CD4-positive, alpha-beta T cell treated with Interleukin-2 at 100 ng/mL for 4 hours (primary cell): Measurements from ENCODE around the gene RPL27A.

Source experiments
- DNase-seq: peaks from one replicate; pipeline ENCODE4 v3.0.0-alpha.2; 2020; ENCODE audit warnings: low spot score

Gene RPL27A

DNA sequence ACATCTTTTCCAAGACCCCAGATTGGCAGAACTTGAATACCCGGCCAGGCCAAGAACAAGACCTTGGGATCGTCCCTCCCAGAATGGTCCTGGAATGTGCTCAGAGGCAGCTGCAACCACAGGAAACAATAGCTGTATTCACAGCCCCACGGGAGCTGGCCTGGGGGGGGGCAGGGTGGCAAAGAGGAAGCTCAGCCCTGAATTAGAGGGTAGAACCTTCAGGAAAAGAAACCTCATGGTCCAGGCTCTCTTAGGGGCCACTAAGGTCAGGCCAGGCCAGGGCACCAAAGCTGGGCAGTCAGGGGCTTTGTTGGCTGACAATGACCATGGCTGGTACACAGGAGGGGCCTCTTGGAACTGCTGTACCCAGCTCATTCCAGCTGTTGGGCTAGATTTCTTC, 17.3 kb downstream of the RPL27A start:
- no peak for DNase-seq

DNA sequence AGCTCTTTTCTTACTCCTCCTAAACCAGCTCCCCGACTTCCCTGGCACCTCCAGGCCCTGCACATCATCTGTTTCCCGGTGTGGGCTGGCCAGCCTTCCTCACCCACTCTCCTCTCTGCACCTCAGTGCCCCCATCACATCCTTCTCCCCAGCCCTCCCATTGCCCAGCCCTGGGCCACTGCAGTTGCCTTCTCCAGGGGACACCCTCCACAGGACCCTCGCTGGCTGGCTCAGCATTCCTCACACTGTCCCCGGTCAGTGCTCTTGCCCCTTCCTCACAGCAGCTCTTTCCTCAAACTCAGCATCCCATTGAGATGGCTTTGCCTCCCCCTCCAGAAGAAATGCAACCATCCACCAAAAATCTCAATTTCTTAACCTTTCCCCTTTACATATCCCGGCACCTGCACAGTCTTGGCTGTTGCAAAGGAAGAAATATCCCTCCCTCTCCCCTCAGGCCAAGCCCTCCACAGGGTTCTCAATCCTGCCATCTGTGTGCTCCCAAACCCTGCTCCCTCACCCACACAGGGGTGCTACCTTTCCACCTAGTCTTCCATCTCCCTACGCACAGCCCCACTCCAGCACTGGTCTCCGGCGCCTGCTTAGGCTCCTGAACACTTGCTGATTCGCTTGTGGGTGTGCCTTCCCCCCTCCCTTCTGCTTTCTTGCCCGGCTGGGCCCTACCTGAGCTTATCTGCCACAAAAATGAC, 19.5 kb downstream of the RPL27A start:
- DNase-seq, result no peak

DNA sequence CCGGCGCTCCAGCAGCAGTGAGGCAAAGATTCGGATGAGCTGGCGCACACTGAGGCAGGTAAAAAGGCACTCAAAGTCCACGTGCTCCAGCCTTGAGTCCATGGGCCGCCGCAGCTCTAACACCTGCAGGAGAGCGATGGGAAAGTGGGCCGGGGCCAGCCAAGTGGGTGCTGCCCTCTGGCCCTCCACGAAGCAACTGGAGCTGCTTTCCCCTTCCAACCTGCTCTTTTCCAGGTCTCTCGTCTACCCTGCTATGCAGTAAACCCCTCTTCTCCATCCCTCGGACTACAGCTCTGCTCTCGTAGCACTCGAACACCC, 20.0 kb downstream of the RPL27A start:
- DNase-seq, result no peak

GRCh38 chr11:8704136-8704535, 21.5 kb downstream of the RPL27A start:
- DNase-seq, result no peak

DNA sequence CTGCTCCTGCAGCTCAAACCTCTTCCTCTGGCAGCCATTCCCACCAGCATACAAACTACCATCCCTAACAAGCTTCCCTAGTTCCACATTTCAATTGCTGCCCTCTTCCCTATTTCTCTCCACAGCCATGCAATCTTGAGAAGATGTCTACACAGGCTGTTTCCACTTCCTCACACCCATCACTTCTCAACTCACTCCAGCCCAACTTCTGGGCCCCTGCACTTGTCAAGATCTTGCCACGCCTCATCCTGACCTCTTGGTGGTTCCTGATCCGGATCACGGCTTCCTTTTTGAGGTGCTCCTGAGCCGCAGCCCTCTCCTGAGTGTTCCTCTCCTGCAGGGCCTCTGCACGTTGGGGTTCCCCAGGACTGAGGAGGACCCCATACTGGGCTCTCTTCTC, 22.6 kb downstream of the RPL27A start:
- DNase-seq, result no peak

GRCh38 chr11:8706673-8707432, 24.3 kb downstream of the RPL27A start:
- no peak for DNase-seq

DNA sequence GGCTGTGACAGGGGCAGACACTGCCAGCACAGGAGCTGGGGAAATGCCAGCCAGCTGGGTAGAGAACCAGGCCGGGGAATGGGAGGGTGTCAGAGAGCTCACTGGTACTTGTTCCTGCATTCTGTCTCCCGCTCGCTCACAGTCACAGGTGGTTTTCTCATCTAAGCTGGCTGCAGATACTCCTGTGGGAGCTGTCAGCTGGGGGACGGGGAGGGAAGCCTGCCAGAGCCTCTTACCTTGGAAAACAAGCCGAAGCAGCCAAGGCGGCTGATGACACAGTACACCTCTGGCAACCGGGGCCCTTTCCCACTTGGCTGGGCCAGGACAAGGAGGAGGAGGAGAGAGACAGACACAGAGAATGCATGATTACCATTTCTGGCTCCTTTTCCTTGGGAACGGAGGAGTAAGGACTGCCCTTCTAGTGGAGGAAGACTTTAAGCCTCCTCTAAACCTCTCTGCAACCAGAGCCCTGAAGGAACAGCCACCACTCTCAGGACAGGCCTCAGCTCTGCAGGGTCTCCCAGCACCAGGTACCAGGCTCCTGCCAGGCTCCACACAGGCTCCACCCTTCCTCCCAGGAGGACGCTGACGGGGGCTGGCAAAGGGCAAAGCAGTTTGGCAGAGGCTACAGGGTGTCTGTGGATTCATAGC, 25.1 kb downstream of the RPL27A start:
- no peak for DNase-seq

- no peak for DNase-seq
These were observed 26.5 kb downstream of the RPL27A start for GRCh38 chr11:8709002-8709672.

- DNase-seq, result no peak
These were observed 27.2 kb downstream of the RPL27A start for GRCh38 chr11:8709777-8710176.

DNA sequence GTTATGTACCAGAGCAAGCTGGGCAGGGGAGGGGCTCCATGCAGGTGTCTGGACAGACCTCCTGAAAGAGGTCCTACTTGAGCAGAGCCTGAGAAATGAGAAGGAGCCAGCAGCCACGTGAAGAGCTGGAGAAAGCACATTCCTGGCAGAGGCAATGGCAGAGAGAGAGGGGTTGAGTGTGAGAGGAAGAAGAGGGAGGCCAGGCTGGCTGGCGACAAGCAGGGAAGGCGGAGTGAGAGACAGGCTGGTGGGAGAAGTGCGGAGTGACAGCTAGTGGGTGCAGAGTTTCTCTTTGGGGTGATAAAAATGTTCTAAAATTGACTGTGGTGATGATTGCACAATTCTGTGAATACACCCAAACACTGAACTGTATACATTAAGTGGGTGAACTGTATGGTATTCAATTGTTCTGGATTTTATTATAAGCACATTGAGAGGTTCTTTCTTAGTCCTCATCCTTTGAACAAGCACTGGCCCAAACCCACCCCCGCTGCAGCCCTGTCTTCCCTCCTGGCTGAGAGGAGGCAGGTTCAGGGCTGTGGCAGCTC, 29.4 kb downstream of the RPL27A start:
- no peak for DNase-seq

GRCh38 chr11:8712506-8712905, 29.9 kb downstream of the RPL27A start:
- no peak for DNase-seq

DNA sequence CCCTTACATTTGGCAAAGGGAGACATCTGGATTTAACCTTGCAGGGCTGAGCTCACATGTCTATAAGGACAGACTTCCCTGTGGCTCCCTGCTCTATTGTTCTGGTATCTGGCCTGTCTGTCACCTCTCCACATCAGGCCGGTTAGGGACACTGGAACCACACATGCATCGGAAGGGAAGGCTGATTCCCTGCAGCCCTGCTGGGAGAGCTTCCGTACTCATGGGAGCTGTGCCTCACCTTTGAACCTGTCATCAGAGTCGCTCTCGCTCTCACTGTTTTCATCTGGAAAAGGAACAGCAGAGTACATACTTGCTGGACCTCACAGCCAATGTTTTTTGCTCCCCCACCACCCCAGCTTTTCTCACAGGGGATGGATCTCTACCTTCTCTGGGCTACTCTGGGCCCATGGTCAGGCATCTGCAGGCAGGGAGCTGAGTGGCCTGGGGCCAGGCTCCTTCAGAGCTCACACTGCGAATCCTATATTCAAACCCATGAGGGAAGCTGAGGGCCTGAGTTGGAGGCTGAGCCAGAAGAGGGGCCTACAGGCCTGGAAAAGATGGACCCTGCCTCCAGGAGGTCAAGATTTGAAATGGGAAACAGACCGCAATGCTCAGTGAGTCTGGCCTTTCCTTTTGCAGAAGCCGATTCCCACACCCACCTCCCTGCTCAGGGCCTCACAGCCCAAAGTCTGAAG, 31.3 kb downstream of the RPL27A start:
- no peak for DNase-seq

GRCh38 chr11:8714622-8715225, 32.1 kb downstream of the RPL27A start:
- no peak for DNase-seq

DNA sequence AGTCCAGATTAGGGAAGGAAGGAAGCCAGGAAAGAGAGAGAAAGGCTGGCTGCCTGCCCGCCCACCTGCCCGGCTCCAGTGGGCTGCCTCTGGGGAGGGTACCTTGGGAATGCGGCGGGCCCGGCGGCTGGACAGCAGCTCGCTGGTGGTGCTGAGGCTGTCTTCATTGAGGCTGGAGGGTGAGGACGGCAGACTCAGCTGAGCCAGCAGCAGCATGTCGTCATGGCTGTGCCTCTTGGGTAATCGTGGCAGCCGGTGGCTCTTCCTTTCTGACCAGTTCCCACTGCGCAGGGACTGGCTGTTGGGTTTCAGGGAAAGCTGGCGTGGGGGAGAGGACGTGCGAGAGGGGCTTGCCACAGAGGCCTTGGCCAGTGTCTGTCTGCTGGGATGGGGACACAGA, 32.9 kb downstream of the RPL27A start:
- DNase-seq, result no peak

DNA sequence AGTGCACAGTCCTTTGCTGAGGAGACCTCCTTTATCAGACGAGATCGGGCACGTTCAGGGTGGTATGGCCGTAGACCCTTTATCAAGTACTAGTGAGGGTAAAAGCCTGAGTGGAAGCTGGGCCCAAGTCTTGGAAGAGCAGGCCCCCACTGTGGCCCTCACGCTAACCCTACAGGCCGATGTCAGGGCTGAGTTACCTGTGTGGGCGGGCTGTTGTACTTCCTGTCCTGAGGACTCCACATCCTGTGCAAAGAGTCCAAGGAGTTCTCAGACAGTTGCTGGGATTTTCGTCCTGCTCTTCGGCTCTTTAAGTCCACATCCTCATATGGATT, 34.9 kb downstream of the RPL27A start:
- DNase-seq, result no peak

- DNase-seq, result no peak
These were observed 35.5 kb downstream of the RPL27A start for GRCh38 chr11:8717876-8718753.

GRCh38 chr11:8719211-8719649, 36.6 kb downstream of the RPL27A start:
- DNase-seq, result no peak

DNA sequence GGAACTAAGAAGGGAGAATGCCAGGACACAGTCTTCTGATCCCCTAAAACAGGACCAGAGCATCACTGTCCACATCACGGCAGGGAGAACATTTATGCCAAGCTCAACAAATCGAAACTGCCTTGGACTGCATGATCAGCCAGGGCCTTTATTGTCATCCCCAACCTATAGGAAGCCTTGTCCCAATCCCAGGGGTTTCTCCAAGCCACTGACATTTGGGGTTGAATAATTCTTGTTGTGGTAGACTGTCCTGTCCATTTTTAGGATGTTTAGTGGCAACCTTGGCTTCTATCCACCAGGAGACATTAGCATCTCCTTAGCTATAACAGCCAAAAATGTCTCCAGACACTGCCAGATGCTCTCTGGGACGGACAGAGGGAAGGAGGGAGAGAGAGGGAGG, 37.1 kb downstream of the RPL27A start:
- no peak for DNase-seq

GRCh38 chr11:8720352-8720751, 37.8 kb downstream of the RPL27A start:
- no peak for DNase-seq

DNA sequence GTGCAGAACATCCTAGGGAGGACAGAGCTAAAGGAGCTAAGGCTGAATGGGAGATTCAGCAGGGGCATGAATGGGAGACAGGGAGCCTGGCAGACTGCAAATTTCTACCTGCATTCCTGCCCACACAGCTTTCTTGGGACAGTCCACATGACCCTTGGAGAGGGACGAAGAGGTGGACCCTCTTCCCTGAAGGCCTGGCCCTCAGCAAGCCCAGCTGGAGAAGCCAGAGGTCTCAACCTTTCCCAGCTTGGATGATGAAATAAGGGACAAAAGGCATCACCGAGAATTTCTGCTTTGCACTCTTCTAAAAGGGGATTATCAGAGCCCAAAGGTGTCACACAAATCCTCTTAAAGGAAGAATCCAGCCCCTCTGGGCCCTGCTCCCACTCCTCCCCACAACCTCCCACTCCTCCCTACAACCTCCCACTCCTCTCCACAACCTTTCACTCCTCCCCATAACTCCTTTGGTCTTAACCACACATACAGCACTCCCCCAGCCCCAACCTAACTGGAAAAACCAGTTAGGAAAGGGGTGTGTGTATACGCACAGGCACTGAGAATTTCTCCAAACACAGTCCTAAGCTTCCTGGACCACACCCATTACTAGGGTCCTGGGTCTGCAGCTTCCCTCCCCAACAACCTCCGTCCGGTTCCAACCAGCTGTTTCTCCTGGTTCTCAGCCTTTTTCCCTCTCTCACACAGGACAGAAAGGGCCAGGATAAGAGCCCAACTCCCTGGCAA, 38.4 kb downstream of the RPL27A start:
- DNase-seq, result no peak
